Peyer's patch (tissue), 4 donors: ENCODE data around the gene NEURL1B.

Experiments
- CTCF ChIP-seq, 6 experiments: fragments of 450-650 bp in 4 of 6; fragments of 200-600 bp in 2 of 6; sonication (generic) in 1 of 6; IDR thresholded peaks; one replicate each; pipeline ENCODE4 v1.5.1; 2017 to 2019; ENCODE audit warnings: antibody characterized with exemption in 6 of 6, mild to moderate bottlenecking in 3 of 6, moderate library complexity in 1 of 6
- POLR2A ChIP-seq, 2 donors: fragments of 450-650 bp; IDR thresholded peaks; one replicate each; pipeline ENCODE4 v1.5.1; 2017; ENCODE audit warnings: antibody characterized with exemption in 2 of 2, mild to moderate bottlenecking in 2 of 2, moderate library complexity in 2 of 2

GRCh38 chr5:172636279-172637050 lies 4.6 kb upstream of the NEURL1B start:
- TF ChIP-seq CTCF (IDR thresholded peaks at IDR 0.05) (no peak), POLR2A (IDR thresholded peaks at IDR 0.05) (no peak)
